ENCODE measurements around the gene PADI3. TPM values are rescaled to one million over a fixed set of nuclear protein-coding genes. Genes with fewer than 3 reads are reported as not detected.
A peak's percentile ranks its signal among the peaks of the same experiment; 100 is the strongest.

The PADI3 gene
- total and polyA plus RNA-seq, 2 of the 8 experiments (the other 6 are each of a cell fraction or from before 2014, with no cell fraction given) = 0.37 to 0.94 TPM

DNA sequence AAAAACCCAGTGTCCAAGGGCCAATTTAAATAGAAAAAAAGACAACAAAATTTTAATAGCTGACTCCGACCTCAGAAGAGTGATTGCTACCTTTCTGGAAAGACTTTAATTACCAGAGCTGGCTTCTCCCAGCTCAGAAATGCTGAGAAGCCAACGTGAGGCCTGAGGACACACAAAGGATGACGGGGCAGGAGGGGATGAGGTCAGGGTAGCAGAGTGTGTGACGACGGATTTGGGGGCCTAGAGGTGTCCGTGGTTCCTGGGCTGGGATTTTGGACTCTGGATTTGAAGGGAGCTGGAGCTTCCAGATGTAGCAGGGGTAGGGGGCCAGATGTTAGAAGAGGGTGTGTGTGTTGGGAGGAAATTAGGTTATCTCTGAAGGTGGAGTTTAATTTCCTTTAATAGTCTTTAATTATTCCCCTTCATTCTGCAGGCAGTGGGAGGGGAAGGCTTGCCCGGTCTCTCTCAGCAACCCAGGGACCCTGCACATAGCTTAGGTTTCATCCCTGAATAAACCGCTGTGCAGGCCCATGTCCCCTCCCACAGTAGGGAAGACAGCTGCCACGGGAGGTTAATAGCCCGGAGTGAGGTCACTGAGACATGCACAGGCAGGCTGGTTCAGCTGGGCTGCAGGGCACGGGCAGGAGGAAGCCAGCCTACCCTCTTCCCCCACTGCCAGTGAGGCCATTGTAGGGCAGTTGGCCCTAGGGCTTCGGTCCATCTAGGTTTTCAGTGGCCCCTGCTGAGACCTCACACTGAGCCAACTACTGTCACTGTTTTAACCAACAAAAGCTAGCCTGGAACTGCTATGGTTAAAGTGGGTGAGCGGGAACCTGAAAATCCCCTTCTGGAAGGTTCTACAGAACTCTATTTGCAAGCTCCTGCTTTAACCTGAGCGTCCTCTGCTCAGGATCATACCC is 3.8 kb upstream of the PADI3 start:
- no peak overlapping the region for H3K56ac ChIP-seq (replicated peaks; ENCODE audit: insufficient read length, low read depth, low read length)
- no peak for FAIRE-seq
- no peak overlapping the region for H3K4me2 ChIP-seq (ENCODE audit: insufficient read depth in 1 of 2, low read depth in 2 of 2, low read length in 2 of 2)
- H3K79me1 ChIP-seq (ENCODE audit: low read depth, low read length) = no peaks in the 10 kb centered on the region
- H3K27me3 ChIP-seq (replicated peaks in 1 of 4; ENCODE audit: control insufficient read depth in 3 of 4, extremely low read depth in 1 of 4, insufficient read depth in 3 of 4, low read length in 3 of 4) = no peaks in the 10 kb centered on the region
- ChIA-PET POLR2A (ENCODE audit: partially characterized antibody) (interaction anchor here (0.7 to 2.1 kb wide), 2 partner anchors 8 to 161 kb away, joined by 3 to 4 read pairs; no protein-coding TSS in a partner anchor), CTCF (ENCODE audit: partially characterized antibody) (interaction anchor here (1.0 to 5.1 kb wide), 12 partner anchors 9 to 190 kb away, joined by 3 to 29 read pairs (median 5); partner anchors contain the start of gene PADI2)
- H3K18ac ChIP-seq (ENCODE audit: extremely low read depth, low read length) = peak overlapping the region; percentile 19
- H3K23me2 ChIP-seq (ENCODE audit: low read depth, low read length) = no peaks in the 10 kb centered on the region
- H2BK5ac ChIP-seq (ENCODE audit: low read depth, low read length) = no peak overlapping the region; the same call in 1 of the 2 replicates
- H4K8ac ChIP-seq (ENCODE audit: extremely low read depth, insufficient read depth, low read length) = peak overlapping the region; percentile 7; the same call in 1 of the 2 replicates
- peak overlapping the region; percentile 34 for H4K91ac ChIP-seq (replicated peaks; ENCODE audit: insufficient read length, low read length)
- peak overlapping the region; percentile 72; the same call in 1 of the 2 replicates for H2BK20ac ChIP-seq (ENCODE audit: low read length)
- no peak for DNase-seq (ENCODE audit: low read depth in 1 of 2, low spot score in 2 of 2)
- H3K4me3 ChIP-seq (ENCODE audit: extremely low read depth in 1 of 4, insufficient read depth in 2 of 4, low read depth in 3 of 4, low read length in 4 of 4) = no peak overlapping the region
- no peak overlapping the region for H2AFZ ChIP-seq (ENCODE audit: low read length)
- no peak overlapping the region for H3K14ac ChIP-seq (ENCODE audit: insufficient read length)
- H3K36me3 ChIP-seq (ENCODE audit: control insufficient read depth in 2 of 4, insufficient read depth in 4 of 4, low read length in 3 of 4) = no peaks in the 10 kb centered on the region
- no peak overlapping the region for H3K4ac ChIP-seq (replicated peaks; ENCODE audit: insufficient read length, low read depth, low read length)
- H3K4me1 ChIP-seq (replicated peaks in 1 of 4; ENCODE audit: control insufficient read depth in 3 of 4, insufficient read depth in 4 of 4, low read length in 3 of 4) = peaks cover 0 to 12% (median 3%) of the 10 kb centered on the region in 4 experiments; a peak in 4 of 7 replicates
- H4K20me1 ChIP-seq (replicated peaks in 1 of 2; ENCODE audit: control insufficient read depth in 1 of 2, insufficient read depth in 2 of 2, low read length in 2 of 2) = no peaks in the 10 kb centered on the region
- peak overlapping the region; percentile 60; the same call in 1 of the 2 replicates for H2BK12ac ChIP-seq (ENCODE audit: low read depth, low read length)
- no peak overlapping the region for H4K5ac ChIP-seq (ENCODE audit: insufficient read length, low read depth, low read length)
- H2AK5ac ChIP-seq (ENCODE audit: low read depth, low read length) = no peak overlapping the region
- H3K23ac ChIP-seq (ENCODE audit: insufficient read length) = no peak overlapping the region
- WGBS, 2 experiments (ENCODE audit: extremely low coverage in 1 of 2, insufficient coverage in 1 of 2, insufficient read length in 1 of 2, insufficient replicate concordance in 2 of 2, low coverage in 1 of 2, low lambda C conversion rate in 2 of 2, missing lambda C conversion rate in 1 of 2) = 83% methylated on average over 14 of the region's 14 CpGs; no CpG with 5 or more reads in 1 of the 2 experiments
- no peak overlapping the region for H2BK15ac ChIP-seq (ENCODE audit: low read length)
- no peak overlapping the region for H3K27ac ChIP-seq (ENCODE audit: low read depth, low read length)
- H3K79me2 ChIP-seq (ENCODE audit: control insufficient read depth in 1 of 2, insufficient read depth in 2 of 2, low read length in 2 of 2) = no peaks in the 10 kb centered on the region
- no peak overlapping the region for H3K9ac ChIP-seq (replicated peaks in 1 of 4; ENCODE audit: extremely low read depth in 1 of 4, low read depth in 3 of 4, low read length in 3 of 4)
- H2BK120ac ChIP-seq (replicated peaks; ENCODE audit: low read depth, low read length) = no peak overlapping the region
- H3K9me3 ChIP-seq (ENCODE audit: insufficient read depth in 2 of 2, low read depth in 1 of 2, low read length in 1 of 2) = no peaks in the 10 kb centered on the region
- TF ChIP-seq YY1 (IDR thresholded peaks at IDR 0.05; ENCODE audit: low read depth, low read length) = no peak
- TF ChIP-seq EGR1 (IDR thresholded peaks at IDR 0.05; ENCODE audit: borderline replicate concordance, low read depth, low read length) = no peak

All from H1 (cell line).